WERI-Rb-1 (cell line): Measurements from ENCODE around the gene UBA52.
A peak's percentile ranks its signal among the peaks of the same experiment; 100 is the strongest.

Source experiments
- DNase-seq: peaks from one replicate; pipeline ENCODE4 v3.0.0-alpha.2; 2020
- H3K27ac ChIP-seq: fragments of 250-450 bp; sonication (Bioruptor Pico); 2 replicates; pipeline ENCODE4 v1.5.1; 2020; ENCODE audit warnings: mild to moderate bottlenecking, moderate library complexity
- H3K27me3 ChIP-seq: fragments of 250-450 bp; sonication (Bioruptor Pico); 2 replicates; pipeline ENCODE4 v1.5.1; 2021; ENCODE audit warnings: mild to moderate bottlenecking, low read depth, moderate library complexity; ENCODE audit not compliant: insufficient read depth, severe bottlenecking
- H3K36me3 ChIP-seq: fragments of 250-450 bp; sonication (Bioruptor Pico); 2 replicates; pipeline ENCODE4 v1.5.1; 2020; ENCODE audit warnings: mild to moderate bottlenecking, moderate library complexity
- H3K4me3 ChIP-seq: 2 replicates; pipeline ENCODE4 v1.5.1; 2011; ENCODE audit warnings: low read depth, mild to moderate bottlenecking, control low read depth, low read length
- H3K9me3 ChIP-seq: fragments of 250-450 bp; sonication (Bioruptor Pico); 2 replicates; pipeline ENCODE4 v1.5.1; 2021; ENCODE audit warnings: mild to moderate bottlenecking, moderate library complexity; ENCODE audit not compliant: severe bottlenecking
- CTCF ChIP-seq: IDR thresholded peaks from 2 replicates; pipeline ENCODE4 v1.5.1; 2011; ENCODE audit warnings: low read depth, mild to moderate bottlenecking, control low read depth, inconsistent platforms, low read length

The UBA52 gene

GRCh38 chr19:18542941-18543813, 28.5 kb upstream of the UBA52 start, which contains the start of gene FKBP8:
Gene FKBP8 (minus strand): TSS chr19:18543573. CDS start chr19:18541970, 1,603 bp downstream.
- TF ChIP-seq CTCF: no peak
- Histone ChIP-seq H3K27ac (peak within 1 kb of the TSS; percentile 62), H3K9me3 (no peaks in the 10 kb centered on the region), H3K27me3 (no peaks in the 10 kb centered on the region), H3K4me3 (peak within 1 kb of the TSS; percentile 59), H3K36me3 (peaks cover 26% of the 10 kb centered on the region)
- peak; percentile 92 for DNase-seq

- H3K27ac ChIP-seq: no peak overlapping the region
- DNase-seq: peak; percentile 57
Observed at GRCh38 chr19:18543814-18544475, 27.7 kb upstream of the UBA52 start.

GRCh38 chr19:18551631-18552030, 20.0 kb upstream of the UBA52 start:
- Histone ChIP-seq H3K4me3 (no peak overlapping the region), H3K36me3 (no peaks in the 10 kb centered on the region), H3K27ac (no peak overlapping the region), H3K9me3 (no peaks in the 10 kb centered on the region), H3K27me3 (no peaks in the 10 kb centered on the region)
- DNase-seq: peak; percentile 34
- no peak for TF ChIP-seq CTCF

More at GRCh38 chr19:18543814-18544475, 27.7 kb upstream of the UBA52 start:
- TF ChIP-seq CTCF: no peak
- peaks cover 24% of the 10 kb centered on the region for H3K36me3 ChIP-seq
- peak overlapping the region; percentile 48 for H3K4me3 ChIP-seq
- no peaks in the 10 kb centered on the region for H3K27me3 ChIP-seq
- H3K9me3 ChIP-seq: no peaks in the 10 kb centered on the region

DNA sequence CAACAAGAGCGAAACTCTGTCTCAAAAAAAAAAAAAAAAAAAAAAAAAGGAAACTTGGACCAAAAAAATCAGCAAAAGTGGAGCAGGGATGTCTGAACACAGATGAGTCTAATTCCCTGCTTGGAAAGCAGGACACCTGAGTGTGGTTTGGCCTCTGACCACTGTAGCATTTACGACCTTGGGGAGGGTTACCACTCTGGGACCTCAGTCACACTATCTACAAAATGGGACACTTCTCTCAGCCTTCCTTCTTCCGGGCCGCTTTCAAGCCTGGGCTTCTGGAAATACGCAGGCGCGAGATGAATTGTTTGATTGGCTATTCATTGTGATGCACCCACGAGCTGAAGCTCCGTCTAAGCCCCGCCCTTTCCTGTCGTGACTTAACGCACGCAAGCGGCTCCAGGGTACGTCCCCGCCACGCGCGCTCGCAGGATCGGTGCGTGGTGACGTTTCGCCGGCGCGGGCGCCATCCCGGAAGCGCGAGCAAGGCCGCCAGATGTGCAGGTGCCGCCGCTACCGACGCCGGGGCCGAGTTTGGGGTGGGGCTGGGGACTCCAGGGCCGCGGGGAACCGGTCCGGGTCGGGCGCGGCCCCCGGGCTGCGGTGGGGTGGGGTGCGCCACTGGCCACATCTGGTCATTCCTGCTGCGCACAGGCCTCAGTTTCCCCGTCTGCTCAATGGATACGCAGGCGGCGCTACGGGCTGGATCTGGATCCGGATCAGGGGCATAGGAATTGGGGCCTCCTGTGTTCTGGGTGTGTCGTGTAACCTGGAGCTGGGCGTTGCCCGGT, 14.1 kb upstream of the UBA52 start, which contains the start of gene KXD1:
KXD1 (plus strand) TSS at position 460 of the 791 bp plus-strand sequence. CDS start 4,187 bp downstream, outside the sequence.
- peak within 1 kb of the TSS; percentile 25 for H3K27ac ChIP-seq
- DNase-seq: peak; percentile 97
- H3K9me3 ChIP-seq: no peaks in the 10 kb centered on the region
- no peaks in the 10 kb centered on the region for H3K27me3 ChIP-seq
- no peak for TF ChIP-seq CTCF
- peaks cover 9% of the 10 kb centered on the region for H3K36me3 ChIP-seq
- H3K4me3 ChIP-seq: peak within 1 kb of the TSS; percentile 69

DNA sequence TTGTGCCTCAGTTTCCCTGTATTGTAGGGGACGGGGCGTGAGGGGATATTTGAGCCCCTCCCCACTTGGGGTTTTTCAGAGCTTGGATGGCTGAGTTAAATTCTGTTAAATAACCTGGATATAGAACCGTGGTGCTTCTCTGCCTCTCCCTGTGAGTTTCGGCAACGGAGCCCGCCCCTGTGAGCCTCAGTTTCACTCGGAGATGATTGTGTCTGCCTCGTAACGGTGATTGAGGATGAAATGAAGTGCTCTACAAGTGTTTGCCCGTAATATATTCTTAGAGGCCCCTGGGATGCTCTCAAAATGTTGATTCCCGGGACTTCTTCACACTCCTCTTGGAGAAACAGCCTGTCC, 13.5 kb upstream of the UBA52 start:
- Histone ChIP-seq H3K27ac (peak overlapping the region; percentile 25; the same call in 1 of the 2 replicates), H3K36me3 (peaks cover 14% of the 10 kb centered on the region), H3K27me3 (no peaks in the 10 kb centered on the region), H3K9me3 (no peaks in the 10 kb centered on the region), H3K4me3 (peak overlapping the region; percentile 69)
- DNase-seq: no peak
- no peak for TF ChIP-seq CTCF
